Measurements from ENCODE around the gene INKA2.

DNA sequence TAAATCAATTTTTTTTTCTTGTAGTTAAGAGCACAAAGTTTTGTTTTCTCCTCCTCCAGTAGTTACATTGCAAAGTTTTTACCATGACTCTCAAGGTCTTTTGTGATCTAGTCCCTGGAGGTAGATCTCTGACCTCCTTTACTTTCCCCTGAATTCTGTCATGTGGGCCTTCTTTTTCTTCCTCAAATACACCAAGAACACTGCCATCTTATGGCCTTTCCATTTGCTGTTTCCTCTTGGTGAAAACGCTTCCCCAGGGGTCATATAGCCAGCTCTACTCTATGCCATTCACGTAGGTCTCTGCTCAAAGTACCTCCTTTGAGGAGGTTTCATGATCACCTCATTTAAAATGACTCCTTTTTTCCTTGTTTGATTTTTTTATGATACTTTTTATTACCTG lies 19.2 kb upstream of the INKA2 start:
- TF ChIP-seq POLR2AphosphoS5 (IDR thresholded peaks at IDR 0.05; ENCODE audit: low read depth, low read length), result no peak
- TF ChIP-seq, protein P1, sequence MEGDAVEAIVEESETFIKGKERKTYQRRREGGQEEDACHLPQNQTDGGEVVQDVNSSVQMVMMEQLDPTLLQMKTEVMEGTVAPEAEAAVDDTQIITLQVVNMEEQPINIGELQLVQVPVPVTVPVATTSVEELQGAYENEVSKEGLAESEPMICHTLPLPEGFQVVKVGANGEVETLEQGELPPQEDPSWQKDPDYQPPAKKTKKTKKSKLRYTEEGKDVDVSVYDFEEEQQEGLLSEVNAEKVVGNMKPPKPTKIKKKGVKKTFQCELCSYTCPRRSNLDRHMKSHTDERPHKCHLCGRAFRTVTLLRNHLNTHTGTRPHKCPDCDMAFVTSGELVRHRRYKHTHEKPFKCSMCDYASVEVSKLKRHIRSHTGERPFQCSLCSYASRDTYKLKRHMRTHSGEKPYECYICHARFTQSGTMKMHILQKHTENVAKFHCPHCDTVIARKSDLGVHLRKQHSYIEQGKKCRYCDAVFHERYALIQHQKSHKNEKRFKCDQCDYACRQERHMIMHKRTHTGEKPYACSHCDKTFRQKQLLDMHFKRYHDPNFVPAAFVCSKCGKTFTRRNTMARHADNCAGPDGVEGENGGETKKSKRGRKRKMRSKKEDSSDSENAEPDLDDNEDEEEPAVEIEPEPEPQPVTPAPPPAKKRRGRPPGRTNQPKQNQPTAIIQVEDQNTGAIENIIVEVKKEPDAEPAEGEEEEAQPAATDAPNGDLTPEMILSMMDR (IDR thresholded peaks at IDR 0.05), result peak; percentile 11; the same call in 1 of the 2 replicates
- TF ChIP-seq, protein P2, sequence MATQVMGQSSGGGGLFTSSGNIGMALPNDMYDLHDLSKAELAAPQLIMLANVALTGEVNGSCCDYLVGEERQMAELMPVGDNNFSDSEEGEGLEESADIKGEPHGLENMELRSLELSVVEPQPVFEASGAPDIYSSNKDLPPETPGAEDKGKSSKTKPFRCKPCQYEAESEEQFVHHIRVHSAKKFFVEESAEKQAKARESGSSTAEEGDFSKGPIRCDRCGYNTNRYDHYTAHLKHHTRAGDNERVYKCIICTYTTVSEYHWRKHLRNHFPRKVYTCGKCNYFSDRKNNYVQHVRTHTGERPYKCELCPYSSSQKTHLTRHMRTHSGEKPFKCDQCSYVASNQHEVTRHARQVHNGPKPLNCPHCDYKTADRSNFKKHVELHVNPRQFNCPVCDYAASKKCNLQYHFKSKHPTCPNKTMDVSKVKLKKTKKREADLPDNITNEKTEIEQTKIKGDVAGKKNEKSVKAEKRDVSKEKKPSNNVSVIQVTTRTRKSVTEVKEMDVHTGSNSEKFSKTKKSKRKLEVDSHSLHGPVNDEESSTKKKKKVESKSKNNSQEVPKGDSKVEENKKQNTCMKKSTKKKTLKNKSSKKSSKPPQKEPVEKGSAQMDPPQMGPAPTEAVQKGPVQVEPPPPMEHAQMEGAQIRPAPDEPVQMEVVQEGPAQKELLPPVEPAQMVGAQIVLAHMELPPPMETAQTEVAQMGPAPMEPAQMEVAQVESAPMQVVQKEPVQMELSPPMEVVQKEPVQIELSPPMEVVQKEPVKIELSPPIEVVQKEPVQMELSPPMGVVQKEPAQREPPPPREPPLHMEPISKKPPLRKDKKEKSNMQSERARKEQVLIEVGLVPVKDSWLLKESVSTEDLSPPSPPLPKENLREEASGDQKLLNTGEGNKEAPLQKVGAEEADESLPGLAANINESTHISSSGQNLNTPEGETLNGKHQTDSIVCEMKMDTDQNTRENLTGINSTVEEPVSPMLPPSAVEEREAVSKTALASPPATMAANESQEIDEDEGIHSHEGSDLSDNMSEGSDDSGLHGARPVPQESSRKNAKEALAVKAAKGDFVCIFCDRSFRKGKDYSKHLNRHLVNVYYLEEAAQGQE (IDR thresholded peaks at IDR 0.05; ENCODE audit: insufficient read depth in 1 of 2, low read depth in 2 of 2, low read length in 1 of 2), result no peak

All from Panc1 (cell line).